ENCODE results near the gene CMTM1.
"Not testable (repeated sequence)": the region's sequence is repeated elsewhere in the genome, so short reads cannot be mapped to it uniquely, and the experiment has no call there.

CMTM1 gene

GRCh38 chr16:66563574-66564334 is 2.5 kb upstream of the CMTM1 start:
- no peak for DNase-seq

DNA sequence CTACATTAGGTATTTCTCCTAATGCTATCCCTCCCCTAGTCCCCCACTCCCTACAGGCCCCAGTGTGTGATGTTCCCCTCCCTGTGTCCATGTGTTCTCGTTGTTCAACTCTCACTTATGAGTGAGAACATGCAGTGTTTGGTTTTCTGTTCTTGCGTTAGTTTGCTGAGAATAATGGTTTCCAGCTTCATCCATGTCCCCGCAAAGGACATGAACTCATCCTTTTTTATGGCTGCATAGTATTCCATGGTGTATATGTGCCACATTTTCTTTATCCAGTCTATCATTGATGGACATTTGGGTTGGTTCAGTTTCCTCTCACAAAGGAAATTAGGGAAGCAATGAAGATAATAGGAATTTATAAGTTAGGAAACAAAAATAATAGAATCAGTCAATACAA is 1.0 kb downstream of the CMTM1 start:
- DNase-seq: not testable (repeated sequence)

DNA sequence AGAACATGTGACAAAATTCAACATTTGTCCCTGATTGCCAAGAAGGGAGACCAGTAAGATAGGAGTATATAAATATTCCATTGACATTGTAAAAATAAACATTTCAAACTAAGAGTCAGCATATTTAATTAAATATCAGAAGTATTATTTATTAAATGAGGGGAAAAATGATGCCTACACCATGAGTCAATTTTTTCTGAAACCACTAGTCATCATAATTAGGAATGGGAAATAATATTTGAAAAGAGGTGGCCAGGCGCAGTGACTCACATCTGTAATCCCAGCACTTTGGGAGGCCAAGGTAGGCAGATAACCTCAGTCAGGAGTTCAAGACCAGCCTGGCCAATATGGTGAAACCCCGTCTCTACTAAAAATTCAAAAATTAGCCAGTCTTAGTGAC is 2.1 kb downstream of the CMTM1 start:
- DNase-seq: no peak

DNA sequence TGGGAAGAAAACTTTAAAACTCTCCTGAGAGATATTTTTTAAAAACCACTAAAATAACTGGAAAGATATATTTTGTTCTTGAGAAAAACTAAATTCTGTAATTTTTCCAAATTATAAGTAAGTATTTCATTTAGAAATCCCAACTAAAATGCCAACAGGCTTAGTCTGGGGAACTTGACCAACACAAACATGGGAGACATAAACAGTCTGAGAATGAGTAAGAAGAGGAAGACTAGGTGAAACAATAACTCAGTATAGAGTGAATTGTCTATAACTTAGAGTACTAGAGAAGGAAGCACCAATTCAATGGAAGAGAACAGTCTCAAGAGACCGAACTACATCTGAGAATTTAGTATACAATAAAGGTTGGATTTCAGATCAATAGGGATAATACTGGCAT is 2.9 kb downstream of the CMTM1 start:
- no peak for DNase-seq

- DNase-seq: no peak
Measured at GRCh38 chr16:66569827-66570405, 3.7 kb downstream of the CMTM1 start.

DNA sequence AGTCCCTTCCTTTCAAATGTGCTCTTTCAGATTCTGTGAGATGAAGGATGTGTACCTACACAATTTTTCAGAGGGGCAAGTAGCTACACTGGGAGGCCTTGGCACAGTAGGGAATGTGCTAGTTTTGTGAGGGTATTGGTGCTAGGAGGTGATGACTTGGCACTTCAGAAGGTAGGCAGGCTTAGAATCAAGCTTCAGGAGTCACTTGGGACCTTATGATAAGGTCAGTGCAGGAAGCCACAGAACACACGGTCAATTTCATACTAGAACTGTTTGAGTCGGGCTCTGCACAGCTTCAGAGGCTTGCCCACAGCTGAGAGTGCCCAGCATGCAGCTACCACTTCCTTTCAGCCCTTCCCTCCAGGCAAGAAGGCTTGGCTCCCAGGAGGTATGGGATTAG is 6.1 kb downstream of the CMTM1 start:
- no peak for DNase-seq

DNA sequence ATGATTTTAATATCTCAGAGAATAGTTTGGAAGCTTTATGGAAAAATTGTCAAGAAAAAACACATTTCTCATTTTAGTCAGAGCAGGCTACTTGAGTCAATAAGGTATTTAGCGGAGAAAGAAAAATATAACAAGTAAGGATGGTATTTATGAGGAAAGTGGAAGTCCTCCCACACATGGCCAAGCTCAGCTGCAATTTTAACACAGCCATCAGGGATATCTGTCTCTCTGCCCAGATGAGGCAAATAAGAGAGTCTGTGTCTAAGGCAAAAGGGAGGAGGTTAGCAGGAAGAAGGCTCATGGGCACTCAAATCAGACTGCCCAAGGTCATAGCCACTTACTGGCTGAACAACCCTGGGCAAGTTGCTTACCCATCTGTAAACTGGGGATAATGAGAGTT is 7.8 kb downstream of the CMTM1 start:
- DNase-seq: no peak

DNA sequence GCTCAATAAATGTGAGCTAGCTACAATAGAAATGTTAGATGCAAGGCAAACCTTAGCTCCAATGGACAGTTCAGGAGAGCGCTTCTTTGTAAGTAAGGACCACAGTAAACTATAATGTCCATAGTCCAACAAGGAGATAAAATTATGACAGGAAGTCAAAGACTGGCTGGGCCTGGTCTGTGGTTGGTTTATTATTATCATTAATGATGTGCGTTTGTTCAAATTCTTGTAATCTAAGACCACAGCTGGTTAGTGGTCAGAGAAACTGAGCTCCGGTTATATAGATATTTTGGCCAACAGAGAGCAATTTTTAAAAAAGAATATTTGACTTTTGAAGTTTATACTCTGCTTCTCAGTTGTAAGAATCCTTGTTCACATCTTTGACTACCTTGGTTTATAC is 8.3 kb downstream of the CMTM1 start:
- no peak for DNase-seq

DNA sequence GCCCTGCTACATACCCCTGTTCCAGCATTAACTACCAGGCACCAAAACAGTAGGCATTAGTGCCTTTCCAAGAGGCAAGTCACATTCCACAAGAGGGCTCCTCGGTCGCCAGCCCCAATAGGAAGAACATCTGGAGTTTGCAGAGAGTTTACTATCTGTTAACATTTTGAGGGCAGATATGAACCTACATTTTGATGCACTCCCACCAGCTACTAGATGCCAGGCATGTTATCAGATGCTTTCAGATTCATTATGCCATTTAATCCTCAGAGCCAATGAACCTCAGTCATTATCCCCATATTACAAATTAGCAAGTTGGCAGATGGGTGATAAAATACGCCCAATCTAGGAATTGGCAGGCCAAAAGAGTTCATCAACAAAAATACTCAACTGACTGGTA is 8.8 kb downstream of the CMTM1 start:
- no peak for DNase-seq

DNA sequence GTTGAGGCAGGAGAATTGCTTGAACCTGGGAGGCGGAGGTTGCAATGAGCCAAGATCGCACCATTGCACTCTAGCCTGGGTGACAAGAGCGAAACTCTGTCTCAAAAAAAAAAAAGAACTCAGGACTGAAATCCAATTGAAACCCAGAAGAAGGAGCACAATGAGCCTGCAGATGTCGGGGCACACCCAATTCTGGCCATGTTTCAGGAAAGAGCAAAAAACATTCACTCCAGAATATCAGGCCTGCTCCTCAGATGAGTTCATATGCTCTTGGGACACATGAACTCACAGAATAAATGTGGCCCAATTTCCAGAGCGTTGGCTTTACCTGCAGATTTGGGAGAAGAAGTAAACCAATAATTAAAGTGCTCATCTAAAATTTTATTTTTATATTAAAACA is 10.1 kb downstream of the CMTM1 start:
- no peak for DNase-seq

DNA sequence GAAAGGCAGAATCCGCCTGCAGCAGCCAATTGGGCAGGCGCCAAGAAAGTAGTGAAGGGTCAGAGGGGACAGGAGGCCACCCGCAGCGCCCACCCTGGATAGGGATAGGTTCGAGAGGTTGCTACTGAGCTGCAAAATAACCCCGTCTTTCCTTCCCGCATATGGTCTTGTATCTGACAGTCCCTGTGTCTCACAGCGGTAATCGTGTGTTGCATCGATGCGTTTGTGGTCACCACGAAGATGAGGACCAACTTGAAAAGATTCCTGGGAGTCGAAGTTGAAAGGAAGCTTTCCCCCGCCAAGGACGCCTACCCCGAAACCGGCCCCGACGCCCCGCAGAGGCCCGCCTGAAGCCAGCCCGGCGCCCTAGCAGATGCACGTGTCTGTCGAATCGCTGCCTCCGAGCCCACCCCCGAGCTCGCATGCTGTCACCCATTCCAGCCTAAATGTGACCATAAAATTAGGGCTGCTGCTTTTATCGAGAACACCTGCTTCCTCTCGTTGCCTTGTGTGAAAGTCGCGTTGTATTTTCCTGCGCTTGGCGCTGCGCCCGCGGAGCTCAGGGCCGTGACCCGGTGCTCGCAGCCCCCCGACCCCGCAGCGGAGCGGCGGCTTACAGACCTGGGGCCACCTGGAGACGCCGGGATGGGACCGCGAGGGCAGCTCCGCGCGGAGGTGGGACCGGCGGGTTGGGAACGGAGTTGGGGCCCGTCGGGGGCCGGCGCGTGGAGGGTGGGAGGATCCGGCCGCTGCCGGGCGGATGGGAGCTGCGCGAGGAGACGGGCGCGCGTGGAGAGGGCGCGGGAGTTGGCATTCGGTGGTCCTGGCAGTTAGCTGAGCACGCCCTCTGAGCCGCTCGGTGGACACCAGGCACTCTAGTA is 12.7 kb downstream of the CMTM1 start, which contains the start of gene CMTM2:
TSS of gene CMTM2 (plus strand) at position 813 of the 881 bp plus-strand sequence. CDS start 145 bp downstream, outside the sequence.
- DNase-seq: no peak

DNA sequence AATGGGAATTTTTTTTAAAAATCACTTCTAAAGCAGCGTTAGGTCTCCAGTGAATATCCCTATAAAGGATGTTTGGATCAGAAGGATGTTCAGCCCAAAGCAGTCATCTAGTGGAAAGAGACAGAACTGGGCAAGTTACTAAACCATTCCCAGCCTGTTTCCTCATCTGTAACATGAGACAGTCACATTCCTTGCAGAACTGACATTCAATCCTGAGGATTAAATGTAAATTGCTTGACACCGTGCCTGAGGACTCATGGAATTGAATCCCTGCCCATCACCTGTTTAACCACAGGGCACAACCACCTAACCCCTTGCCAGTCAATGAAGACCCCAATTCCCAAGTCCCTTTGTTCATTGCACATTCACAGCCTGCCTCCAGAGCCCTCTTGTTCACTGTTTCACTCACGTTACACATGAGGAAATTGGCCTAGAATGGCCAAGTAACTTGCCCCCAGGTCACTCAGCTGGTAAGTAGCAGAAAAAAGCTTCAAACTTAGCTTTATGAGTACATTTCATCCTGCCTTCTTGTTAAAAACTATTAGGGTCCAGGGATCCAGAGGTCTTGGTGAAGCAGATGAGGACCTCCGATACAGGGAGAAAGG is 14.5 kb downstream of the CMTM1 start:
- DNase-seq: no peak

GRCh38 chr16:66581246-66581952 is 15.2 kb downstream of the CMTM1 start:
- DNase-seq: no peak

GRCh38 chr16:66585481-66586239 is 19.4 kb downstream of the CMTM1 start:
- no peak for DNase-seq

- DNase-seq: no peak
Measured at GRCh38 chr16:66587881-66588600, 21.8 kb downstream of the CMTM1 start.

DNA sequence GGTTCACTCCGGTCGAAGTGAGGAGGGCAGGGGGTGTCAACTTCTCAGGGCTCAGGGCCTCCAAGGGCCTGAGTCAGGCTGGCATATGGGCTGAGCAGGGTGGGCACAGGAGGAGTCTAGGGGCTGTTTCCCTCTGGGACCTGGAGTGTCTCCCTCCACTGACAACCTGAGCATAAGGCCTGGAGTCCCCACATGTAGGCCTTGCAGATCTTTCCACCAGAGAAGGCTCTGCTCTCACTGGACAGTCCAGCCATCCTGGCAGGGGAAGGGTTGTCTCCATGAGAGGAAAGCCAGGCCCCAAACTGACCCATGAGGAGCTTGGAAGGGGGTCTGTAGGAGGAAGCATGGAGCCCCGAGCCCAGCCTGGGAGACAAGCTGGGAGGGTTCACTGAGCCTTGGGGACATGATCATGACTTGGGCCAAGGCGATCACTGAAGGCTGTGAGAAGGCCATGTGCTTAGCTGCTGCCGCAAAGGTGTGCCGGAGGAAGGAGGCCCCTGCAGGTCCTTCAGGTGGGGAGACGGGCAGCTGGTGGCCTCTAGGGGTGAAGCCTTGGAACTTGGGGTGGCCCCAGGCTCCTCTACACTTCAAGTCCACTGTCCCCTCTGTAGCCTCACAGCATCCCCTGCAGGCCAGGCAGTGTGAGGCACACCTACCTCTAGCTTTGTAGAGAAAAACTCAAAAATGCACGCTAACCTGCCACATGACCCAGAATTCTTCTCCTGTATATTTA is 22.9 kb downstream of the CMTM1 start:
- DNase-seq: peak; percentile 78 to 85

- peak; percentile 28 to 58 for DNase-seq
Measured at GRCh38 chr16:66590322-66590721, 24.1 kb downstream of the CMTM1 start.

- DNase-seq: no peak
Measured at GRCh38 chr16:66591018-66591417, 24.8 kb downstream of the CMTM1 start.

DNA sequence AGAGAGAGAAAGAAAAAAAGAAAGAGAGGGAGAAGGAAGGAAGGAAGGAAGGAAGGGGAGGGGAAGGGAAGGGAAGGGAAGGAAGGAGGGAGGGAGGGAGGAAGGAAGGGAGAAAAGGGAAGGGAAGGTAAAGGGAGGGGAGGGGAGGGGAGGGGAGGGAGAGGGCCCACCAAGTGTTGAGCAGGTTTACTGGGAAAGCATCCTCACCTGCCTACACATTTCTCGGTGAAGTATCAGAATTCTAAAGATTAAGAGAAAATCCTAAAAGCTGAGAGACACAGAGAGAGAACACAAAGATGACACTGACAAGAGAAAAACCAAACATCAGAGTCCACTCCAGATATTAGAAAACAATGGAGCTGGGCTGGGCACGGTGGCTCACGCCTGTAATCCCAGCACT is 26.0 kb downstream of the CMTM1 start:
- no peak for DNase-seq

- DNase-seq: no peak
Measured at GRCh38 chr16:66592814-66593213, 26.6 kb downstream of the CMTM1 start.

Data from CD4-positive, alpha-beta T cell treated with Interleukin-4 for 1 hour (primary cell).